ENCODE measurements around the gene DSTYK. TPM values are rescaled to one million over a fixed set of nuclear protein-coding genes. Genes with fewer than 3 reads are reported as not detected.

The DSTYK gene
- total and polyA plus RNA-seq, 7 experiments from 2014 or later, result 6.4 to 18.5 (median 11.8) TPM

GRCh38 chr1:205227584-205228013 lies 16.1 kb upstream of the DSTYK start, which contains the start of gene TMCC2:
Gene TMCC2, plus strand, starts transcription at chr1:205227946. Its CDS starts 619 bp downstream, at chr1:205228565.
- ChIA-PET POLR2A (interaction anchor here (1.1 to 4.3 kb wide), 6 partner anchors 12 to 1822 kb away, joined by 3 to 30 read pairs (median 3); partner anchors contain the start of gene DSTYK), CTCF (interaction anchor here (1.2 to 5.9 kb wide), 4 partner anchors 27 to 98 kb away, joined by 5 to 89 read pairs (median 14); no protein-coding TSS in a partner anchor)
- H3K9me3 ChIP-seq (ENCODE audit: control insufficient read depth in 2 of 3, low read length in 3 of 3), result no peaks in the 10 kb centered on the region
- peaks cover 12 to 51% (median 18%) of the 10 kb centered on the region in 7 donors for H3K4me1 Mint-ChIP-seq
- peak within 1 kb of the TSS; percentile 86 to 99 (median 94) for H3K4me3 Mint-ChIP-seq
- H3K36me3 ChIP-seq (ENCODE audit: control insufficient read depth in 2 of 3, insufficient read depth in 3 of 3, low read length in 3 of 3), result no peaks in the 10 kb centered on the region
- H3K9me3 Mint-ChIP-seq, result no peaks in the 10 kb centered on the region
- peak within 1 kb of the TSS; percentile 43 to 90 (median 82) for H3K27ac Mint-ChIP-seq
- peak within 1 kb of the TSS; percentile 1 for H3K27ac ChIP-seq (ENCODE audit: low read depth, low read length)
- no peaks in the 10 kb centered on the region for H3K36me3 Mint-ChIP-seq
- peaks cover 0 to 44% (median 4%) of the 10 kb centered on the region in 5 donors for H3K27me3 Mint-ChIP-seq
- H3K4me3 ChIP-seq (ENCODE audit: low read length), result peak within 1 kb of the TSS; percentile 75
- H3K4me1 ChIP-seq (ENCODE audit: control insufficient read depth in 2 of 2, insufficient read depth in 2 of 2, low read length in 2 of 2), result peaks cover 10 to 13% of the 10 kb centered on the region in 2 donors
- ATAC-seq (peak; percentile 86), DNase-seq (peak; percentile 57 to 87 (median 73))
- H3K27me3 ChIP-seq (ENCODE audit: control insufficient read depth in 2 of 2, insufficient read depth in 2 of 2, low read length in 2 of 2), result no peaks in the 10 kb centered on the region
- intact Hi-C loops (cut with micrococcal nuclease), result loop anchor here (1.0 to 5.0 kb wide), 6 partner anchors 16 to 405 kb away; partner anchors contain the start of genes DSTYK (in 2 of the 2), ELK4 (in 1 of the 2) and NUAK2 (in 1 of the 2)

DNA sequence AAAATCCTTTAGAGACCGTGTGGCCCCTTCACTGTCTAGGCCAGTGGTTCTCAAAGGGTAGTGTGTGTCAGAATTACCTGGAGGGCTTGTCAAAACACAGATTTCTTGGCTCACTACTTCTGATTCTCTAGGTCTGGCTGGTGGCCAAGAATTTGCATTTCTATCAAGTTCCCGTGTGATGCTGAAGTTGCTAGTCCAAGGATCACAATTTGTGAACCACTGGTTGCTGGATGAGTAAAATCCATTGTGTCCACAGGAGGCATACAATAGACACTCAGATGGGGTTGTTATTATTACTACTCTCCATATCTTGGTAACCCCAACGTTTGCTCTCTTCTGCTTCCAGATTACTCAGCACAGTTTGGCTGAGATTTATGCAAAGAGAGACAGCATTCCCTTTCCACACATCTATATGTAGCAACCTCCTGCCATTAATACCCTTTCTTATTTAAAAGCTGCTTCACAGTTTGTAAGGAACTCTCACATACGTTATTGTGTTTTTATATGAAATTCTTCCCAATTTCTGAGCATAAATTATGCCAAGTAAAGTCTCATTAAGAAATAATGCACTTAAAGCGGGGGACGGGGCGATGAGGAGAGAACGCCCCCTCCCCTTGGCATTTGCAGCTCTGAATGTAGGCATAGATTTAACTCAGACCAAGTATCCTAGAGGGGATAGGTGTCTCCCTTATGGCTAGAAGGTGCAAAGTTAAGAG lies 15.5 kb upstream of the DSTYK start:
- H3K9me3 Mint-ChIP-seq, result no peaks in the 10 kb centered on the region
- peaks cover 0 to 48% (median 4%) of the 10 kb centered on the region in 5 donors for H3K27me3 Mint-ChIP-seq
- POLR2A ChIA-PET, result interaction anchor here (1.2 to 4.3 kb wide), 3 partner anchors 11 to 1823 kb away, joined by 3 to 30 read pairs (median 26); partner anchors contain the start of gene DSTYK
- ATAC-seq (no peak), DNase-seq (peak in 2 of 9 donors; percentile 4 to 8)
- CTCF ChIA-PET, result interaction anchor here (0.7 to 5.9 kb wide), 4 partner anchors 27 to 108 kb away, joined by 3 to 89 read pairs (median 8); no protein-coding TSS in a partner anchor
- Histone ChIP-seq H3K27ac (ENCODE audit: low read depth, low read length) (peak overlapping the region; percentile 1), H3K9me3 (ENCODE audit: control insufficient read depth in 2 of 3, low read length in 3 of 3) (no peaks in the 10 kb centered on the region), H3K27me3 (ENCODE audit: control insufficient read depth in 2 of 2, insufficient read depth in 2 of 2, low read length in 2 of 2) (no peaks in the 10 kb centered on the region), H3K36me3 (ENCODE audit: control insufficient read depth in 2 of 3, insufficient read depth in 3 of 3, low read length in 3 of 3) (no peaks in the 10 kb centered on the region), H3K4me3 (ENCODE audit: low read length) (peak overlapping the region; percentile 70), H3K4me1 (ENCODE audit: control insufficient read depth in 2 of 2, insufficient read depth in 2 of 2, low read length in 2 of 2) (peaks cover 10 to 13% of the 10 kb centered on the region in 2 donors)
- H3K4me1 Mint-ChIP-seq, result peaks cover 12 to 45% (median 18%) of the 10 kb centered on the region in 7 donors
- H3K27ac Mint-ChIP-seq, result peak overlapping the region in 1 of 9 donors; percentile 15
- no peaks in the 10 kb centered on the region for H3K36me3 Mint-ChIP-seq
- intact Hi-C loops (cut with micrococcal nuclease), result loop anchor here (1.0 to 5.0 kb wide), 6 partner anchors 16 to 405 kb away; partner anchors contain the start of genes DSTYK (in 2 of the 2), ELK4 (in 1 of the 2) and NUAK2 (in 1 of the 2)
- H3K4me3 Mint-ChIP-seq, result peak overlapping the region; percentile 77 to 97 (median 86)

DNA sequence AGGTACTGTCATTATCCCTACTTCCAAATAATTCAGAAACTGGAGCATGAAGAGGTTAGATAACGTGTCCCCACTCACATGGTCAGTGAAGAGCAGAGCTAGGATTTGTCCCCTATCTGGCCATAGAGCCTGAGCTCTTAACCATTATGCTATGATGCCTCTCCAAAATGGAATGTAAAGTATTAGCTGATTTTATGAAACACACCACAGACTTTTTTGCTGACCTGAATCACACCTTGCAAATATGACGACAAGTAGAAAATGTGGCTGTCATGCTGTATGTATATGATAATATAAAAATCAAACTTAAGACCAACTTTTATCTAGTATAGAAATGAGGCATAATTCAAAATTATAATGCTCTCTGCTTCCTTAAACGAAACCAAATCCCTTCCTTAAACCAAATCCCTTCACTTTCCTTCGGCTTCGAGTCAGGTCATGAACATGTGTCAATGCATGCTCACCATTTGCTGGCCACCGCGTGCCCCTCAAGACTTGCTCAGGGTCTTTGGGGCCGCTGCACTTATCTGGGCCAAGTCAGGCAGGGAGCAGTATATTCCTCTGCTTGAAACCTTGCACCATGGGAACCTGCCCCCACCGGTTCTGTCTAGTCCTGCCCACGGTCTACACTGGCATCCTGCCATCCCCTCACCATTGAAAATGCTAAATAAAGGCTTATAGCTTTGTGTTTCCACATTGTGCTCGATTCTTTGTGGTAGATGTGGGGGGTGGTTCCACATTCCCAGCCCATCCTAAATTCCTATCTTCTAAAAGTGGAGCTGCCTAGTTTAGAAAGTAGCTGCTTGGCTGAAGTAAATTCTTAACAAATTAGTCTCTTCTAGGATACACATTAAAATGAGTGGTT lies 14.6 kb upstream of the DSTYK start:
- Histone ChIP-seq H3K4me3 (ENCODE audit: low read length) (no peak overlapping the region), H3K4me1 (ENCODE audit: control insufficient read depth in 2 of 2, insufficient read depth in 2 of 2, low read length in 2 of 2) (peaks cover 10 to 13% of the 10 kb centered on the region in 2 donors), H3K27ac (ENCODE audit: low read depth, low read length) (no peak overlapping the region), H3K9me3 (ENCODE audit: control insufficient read depth in 2 of 3, low read length in 3 of 3) (no peaks in the 10 kb centered on the region), H3K36me3 (ENCODE audit: control insufficient read depth in 2 of 3, insufficient read depth in 3 of 3, low read length in 3 of 3) (no peaks in the 10 kb centered on the region), H3K27me3 (ENCODE audit: control insufficient read depth in 2 of 2, insufficient read depth in 2 of 2, low read length in 2 of 2) (no peaks in the 10 kb centered on the region)
- intact Hi-C loops (cut with micrococcal nuclease), result loop anchor here (5.0 kb wide), 4 partner anchors 46 to 406 kb away; partner anchors contain the start of genes ELK4 (in 1 of the 2) and NUAK2 (in 1 of the 2)
- Mint-ChIP-seq H3K36me3 (no peaks in the 10 kb centered on the region), H3K4me3 (peak overlapping the region in 7 of 10 donors; percentile 10 to 97 (median 32)), H3K27ac (no peak overlapping the region), H3K27me3 (peaks cover 0 to 50% (median 4%) of the 10 kb centered on the region in 5 donors), H3K9me3 (no peaks in the 10 kb centered on the region), H3K4me1 (peaks cover 12 to 37% (median 18%) of the 10 kb centered on the region in 7 donors)
- POLR2A ChIA-PET, result interaction anchor here (1.2 to 4.3 kb wide), 3 partner anchors 11 to 1824 kb away, joined by 3 to 30 read pairs (median 26); partner anchors contain the start of gene DSTYK
- DNase-seq (no peak), ATAC-seq (no peak)
- CTCF ChIA-PET, result interaction anchor here (0.7 to 5.9 kb wide), 2 partner anchors 28 to 109 kb away, joined by 3 to 89 read pairs; no protein-coding TSS in a partner anchor

GRCh38 chr1:205224736-205225135 lies 13.2 kb upstream of the DSTYK start:
- ATAC-seq (no peak), DNase-seq (no peak)
- CTCF ChIA-PET, result interaction anchor here (1.2 kb wide), 1 partner anchor 30 kb away, joined by 3 read pairs; no protein-coding TSS in a partner anchor
- no peak overlapping the region for H3K27ac Mint-ChIP-seq
- Histone ChIP-seq H3K4me1 (ENCODE audit: control insufficient read depth in 2 of 2, insufficient read depth in 2 of 2, low read length in 2 of 2) (peaks cover 2 to 6% of the 10 kb centered on the region in 2 donors), H3K4me3 (ENCODE audit: low read length) (no peak overlapping the region), H3K36me3 (ENCODE audit: control insufficient read depth in 2 of 3, insufficient read depth in 3 of 3, low read length in 3 of 3) (no peaks in the 10 kb centered on the region), H3K27me3 (ENCODE audit: control insufficient read depth in 2 of 2, insufficient read depth in 2 of 2, low read length in 2 of 2) (no peaks in the 10 kb centered on the region), H3K27ac (ENCODE audit: low read depth, low read length) (no peak overlapping the region), H3K9me3 (ENCODE audit: control insufficient read depth in 2 of 3, low read length in 3 of 3) (no peaks in the 10 kb centered on the region)
- POLR2A ChIA-PET, result no interaction called here
- no peaks in the 10 kb centered on the region for H3K9me3 Mint-ChIP-seq
- intact Hi-C loops (cut with micrococcal nuclease), result loop anchor here (5.0 kb wide), 4 partner anchors 48 to 408 kb away; partner anchors contain the start of genes ELK4 (in 1 of the 2) and NUAK2 (in 1 of the 2)
- peaks cover 0 to 50% (median 4%) of the 10 kb centered on the region in 5 donors for H3K27me3 Mint-ChIP-seq
- no peaks in the 10 kb centered on the region for H3K36me3 Mint-ChIP-seq
- no peak overlapping the region for H3K4me3 Mint-ChIP-seq
- H3K4me1 Mint-ChIP-seq, result peaks cover 11 to 27% (median 12%) of the 10 kb centered on the region in 7 donors

- ChIA-PET POLR2A (interaction anchor here (0.9 kb wide), 1 partner anchor 10 kb away, joined by 3 read pairs; no protein-coding TSS in a partner anchor), CTCF (interaction anchor here (1.3 kb wide), 1 partner anchor 19 kb away, joined by 3 read pairs; no protein-coding TSS in a partner anchor)
- Histone ChIP-seq H3K9me3 (ENCODE audit: control insufficient read depth in 2 of 3, low read length in 3 of 3) (no peaks in the 10 kb centered on the region), H3K4me3 (ENCODE audit: low read length) (no peak overlapping the region), H3K36me3 (ENCODE audit: control insufficient read depth in 2 of 3, insufficient read depth in 3 of 3, low read length in 3 of 3) (no peaks in the 10 kb centered on the region), H3K27me3 (ENCODE audit: control insufficient read depth in 2 of 2, insufficient read depth in 2 of 2, low read length in 2 of 2) (no peaks in the 10 kb centered on the region), H3K27ac (ENCODE audit: low read depth, low read length) (no peak overlapping the region), H3K4me1 (ENCODE audit: control insufficient read depth in 2 of 2, insufficient read depth in 2 of 2, low read length in 2 of 2) (peaks cover 0 to 1% of the 10 kb centered on the region in 2 donors)
- DNase-seq, result no peak
- H3K27me3 Mint-ChIP-seq, result peaks cover 0 to 38% (median 4%) of the 10 kb centered on the region in 5 donors
- H3K9me3 Mint-ChIP-seq, result no peaks in the 10 kb centered on the region
- ATAC-seq, result no peak
- H3K27ac Mint-ChIP-seq, result no peak overlapping the region
- no peak overlapping the region for H3K4me3 Mint-ChIP-seq
- H3K36me3 Mint-ChIP-seq, result no peaks in the 10 kb centered on the region
- H3K4me1 Mint-ChIP-seq, result peaks cover 0 to 6% (median 2%) of the 10 kb centered on the region in 7 donors
- intact Hi-C loops (cut with micrococcal nuclease), result no loop called here
These were observed 8.9 kb upstream of the DSTYK start for GRCh38 chr1:205220421-205220820.

Data from naive thymus-derived CD4-positive, alpha-beta T cell (primary cell).